ENCODE data around the gene SUPT7L.

The SUPT7L gene

DNA sequence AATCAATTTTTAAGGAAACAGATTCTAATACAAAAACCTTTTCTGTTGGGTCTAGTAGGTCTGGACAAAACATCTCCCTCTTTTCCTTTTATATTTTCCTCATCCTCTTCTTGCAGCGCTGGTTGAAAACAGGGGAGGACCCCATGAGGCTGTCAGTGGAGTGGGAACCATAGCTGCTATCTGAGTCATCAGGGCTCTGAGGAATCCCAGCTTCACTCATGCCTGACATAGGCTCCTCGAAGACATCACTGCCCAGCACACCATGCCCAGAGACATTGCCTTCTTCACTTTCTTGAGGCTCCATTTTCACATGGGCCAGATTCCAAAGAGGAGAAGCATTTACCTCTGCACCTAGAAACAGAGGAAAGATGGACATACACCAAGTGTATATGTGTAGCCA, 10.0 kb downstream of the SUPT7L start:
- Histone ChIP-seq H3K4me3 (ENCODE audit: low read depth, low read length) (no peak overlapping the region), H3K27ac (no peak overlapping the region), H3K27me3 (ENCODE audit: insufficient read depth, low read depth, severe bottlenecking) (no peaks in the 10 kb centered on the region), H3K9me3 (ENCODE audit: severe bottlenecking) (no peaks in the 10 kb centered on the region), H3K36me3 (peaks cover 83% of the 10 kb centered on the region)
- no peak for DNase-seq
- TF ChIP-seq, protein P1, sequence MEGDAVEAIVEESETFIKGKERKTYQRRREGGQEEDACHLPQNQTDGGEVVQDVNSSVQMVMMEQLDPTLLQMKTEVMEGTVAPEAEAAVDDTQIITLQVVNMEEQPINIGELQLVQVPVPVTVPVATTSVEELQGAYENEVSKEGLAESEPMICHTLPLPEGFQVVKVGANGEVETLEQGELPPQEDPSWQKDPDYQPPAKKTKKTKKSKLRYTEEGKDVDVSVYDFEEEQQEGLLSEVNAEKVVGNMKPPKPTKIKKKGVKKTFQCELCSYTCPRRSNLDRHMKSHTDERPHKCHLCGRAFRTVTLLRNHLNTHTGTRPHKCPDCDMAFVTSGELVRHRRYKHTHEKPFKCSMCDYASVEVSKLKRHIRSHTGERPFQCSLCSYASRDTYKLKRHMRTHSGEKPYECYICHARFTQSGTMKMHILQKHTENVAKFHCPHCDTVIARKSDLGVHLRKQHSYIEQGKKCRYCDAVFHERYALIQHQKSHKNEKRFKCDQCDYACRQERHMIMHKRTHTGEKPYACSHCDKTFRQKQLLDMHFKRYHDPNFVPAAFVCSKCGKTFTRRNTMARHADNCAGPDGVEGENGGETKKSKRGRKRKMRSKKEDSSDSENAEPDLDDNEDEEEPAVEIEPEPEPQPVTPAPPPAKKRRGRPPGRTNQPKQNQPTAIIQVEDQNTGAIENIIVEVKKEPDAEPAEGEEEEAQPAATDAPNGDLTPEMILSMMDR (IDR thresholded peaks at IDR 0.05; ENCODE audit: low read depth, low read length): no peak

DNA sequence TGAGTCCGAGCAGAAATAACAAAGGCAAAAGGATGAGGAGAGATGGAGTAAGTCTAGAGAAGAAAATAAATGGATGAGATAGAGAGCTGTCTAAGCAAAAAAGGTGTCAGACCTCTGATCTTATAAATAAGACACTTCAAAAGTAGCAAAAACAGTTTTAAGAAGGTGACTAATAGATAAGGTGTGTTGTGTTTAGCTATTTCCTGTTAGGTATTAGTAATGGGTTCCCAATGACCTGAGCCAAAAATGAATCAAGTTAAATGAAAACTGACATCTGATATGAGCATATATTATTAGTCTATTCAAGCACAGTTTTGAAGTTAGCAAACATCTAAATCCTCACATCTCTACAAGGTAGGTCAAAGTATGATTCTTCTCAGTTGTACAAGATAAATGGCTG, 10.6 kb downstream of the SUPT7L start:
- no peak for DNase-seq
- H3K4me3 ChIP-seq (ENCODE audit: low read depth, low read length): no peak overlapping the region
- peaks cover 85% of the 10 kb centered on the region for H3K36me3 ChIP-seq
- TF ChIP-seq, protein P1 (IDR thresholded peaks at IDR 0.05; ENCODE audit: low read depth, low read length): no peak
- no peaks in the 10 kb centered on the region for H3K9me3 ChIP-seq (ENCODE audit: severe bottlenecking)
- no peak overlapping the region for H3K27ac ChIP-seq
- no peaks in the 10 kb centered on the region for H3K27me3 ChIP-seq (ENCODE audit: insufficient read depth, low read depth, severe bottlenecking)

DNA sequence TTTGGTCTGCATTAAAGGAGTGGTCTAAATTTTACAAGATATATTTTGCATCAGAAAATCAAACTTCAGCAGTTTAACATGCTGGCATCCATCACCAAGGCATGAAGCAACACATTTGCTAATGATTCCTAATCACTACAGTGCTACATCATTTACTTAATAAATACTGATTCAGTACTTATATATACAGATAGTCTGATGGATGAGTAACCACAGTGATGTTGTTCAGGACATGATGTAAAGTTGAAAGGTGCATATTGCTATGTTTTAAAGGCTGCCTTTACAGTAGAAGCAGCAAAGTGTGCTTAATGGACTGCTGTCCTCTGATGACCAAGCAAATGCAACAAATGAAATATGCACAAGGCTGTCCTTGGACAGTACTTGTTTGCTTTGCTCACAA, 11.1 kb downstream of the SUPT7L start:
- no peaks in the 10 kb centered on the region for H3K9me3 ChIP-seq (ENCODE audit: severe bottlenecking)
- H3K27me3 ChIP-seq (ENCODE audit: insufficient read depth, low read depth, severe bottlenecking): no peaks in the 10 kb centered on the region
- H3K36me3 ChIP-seq: peaks cover 85% of the 10 kb centered on the region
- DNase-seq: no peak
- TF ChIP-seq, protein P1 (IDR thresholded peaks at IDR 0.05; ENCODE audit: low read depth, low read length): no peak
- no peak overlapping the region for H3K4me3 ChIP-seq (ENCODE audit: low read depth, low read length)
- no peak overlapping the region; the same call in 1 of the 2 replicates for H3K27ac ChIP-seq

DNA sequence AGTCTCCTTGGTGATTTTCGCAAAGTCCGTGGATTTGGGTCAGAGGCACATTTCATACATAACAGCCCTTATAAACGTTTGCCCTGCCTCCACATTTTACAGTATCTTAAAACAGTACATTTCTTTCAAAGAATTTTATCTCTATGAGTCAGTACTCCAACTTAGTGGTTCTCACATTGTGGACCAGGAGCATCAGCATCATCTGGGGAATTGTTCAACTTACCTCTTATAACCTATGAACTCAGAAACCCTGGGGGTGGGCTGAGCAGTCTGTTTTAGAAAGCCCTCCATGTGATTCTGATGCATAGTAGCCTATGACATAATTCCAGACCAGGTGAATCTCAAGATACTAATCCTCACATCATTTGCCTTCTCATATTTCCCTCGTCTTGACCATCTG, 12.4 kb downstream of the SUPT7L start:
- Histone ChIP-seq H3K27me3 (ENCODE audit: insufficient read depth, low read depth, severe bottlenecking) (no peaks in the 10 kb centered on the region), H3K9me3 (ENCODE audit: severe bottlenecking) (no peaks in the 10 kb centered on the region), H3K27ac (peak overlapping the region; percentile 65), H3K4me3 (ENCODE audit: low read depth, low read length) (no peak overlapping the region), H3K36me3 (peaks cover 82% of the 10 kb centered on the region)
- TF ChIP-seq, protein P1 (IDR thresholded peaks at IDR 0.05; ENCODE audit: low read depth, low read length): no peak
- DNase-seq: peak; percentile 55

DNA sequence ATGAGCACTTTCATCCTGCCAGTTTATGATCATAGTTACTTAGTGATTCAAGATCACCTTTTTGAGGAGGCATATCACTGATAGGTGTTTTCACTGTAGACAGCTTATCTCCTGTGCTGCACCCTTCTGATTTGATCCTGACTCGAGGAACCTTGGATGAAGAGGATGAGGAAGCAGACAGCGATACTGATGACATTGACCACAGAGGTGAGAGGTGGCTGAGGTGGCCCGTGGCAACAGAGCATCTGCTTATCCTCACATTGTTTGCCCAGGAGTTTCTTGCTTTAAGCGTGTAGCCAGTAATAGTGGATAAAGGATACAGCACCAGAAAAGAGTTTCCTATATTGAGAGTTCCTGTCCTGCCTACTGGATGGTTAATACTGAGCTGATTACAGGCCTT, 15.7 kb downstream of the SUPT7L start:
- TF ChIP-seq, protein P1 (IDR thresholded peaks at IDR 0.05; ENCODE audit: low read depth, low read length): no peak
- Histone ChIP-seq H3K27ac (no peak overlapping the region), H3K27me3 (ENCODE audit: insufficient read depth, low read depth, severe bottlenecking) (no peaks in the 10 kb centered on the region), H3K4me3 (ENCODE audit: low read depth, low read length) (no peak overlapping the region), H3K36me3 (peaks cover 72% of the 10 kb centered on the region), H3K9me3 (ENCODE audit: severe bottlenecking) (no peaks in the 10 kb centered on the region)
- no peak for DNase-seq

DNA sequence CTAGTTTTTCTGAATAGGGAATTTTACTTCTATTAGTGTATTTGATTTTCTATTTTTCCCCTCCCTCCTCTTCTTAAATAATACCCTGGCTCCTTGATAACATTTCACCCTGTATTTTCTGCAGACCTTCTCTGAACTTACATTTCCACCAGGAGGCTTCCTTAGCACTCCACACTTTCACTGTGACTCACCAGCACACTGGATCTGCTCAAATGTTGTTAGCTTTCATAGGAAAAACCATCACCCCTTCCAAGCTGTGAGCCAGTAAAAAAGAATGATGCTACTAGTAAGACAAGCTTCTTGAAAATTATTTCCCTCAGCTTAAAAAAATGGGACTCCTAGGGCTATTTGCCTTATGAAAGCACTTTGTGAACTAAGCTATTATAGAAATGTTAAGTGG, 16.1 kb downstream of the SUPT7L start:
- TF ChIP-seq, protein P1 (IDR thresholded peaks at IDR 0.05; ENCODE audit: low read depth, low read length): no peak
- peaks cover 72% of the 10 kb centered on the region for H3K36me3 ChIP-seq
- no peak overlapping the region for H3K4me3 ChIP-seq (ENCODE audit: low read depth, low read length)
- no peak overlapping the region for H3K27ac ChIP-seq
- no peak for DNase-seq
- no peaks in the 10 kb centered on the region for H3K27me3 ChIP-seq (ENCODE audit: insufficient read depth, low read depth, severe bottlenecking)
- H3K9me3 ChIP-seq (ENCODE audit: severe bottlenecking): no peaks in the 10 kb centered on the region

Measured in WERI-Rb-1 (cell line).